Hypothalamus (tissue), 51 donors: ENCODE data around the gene TYK2.
"Not testable (repeated sequence)": the region's sequence is repeated elsewhere in the genome, so short reads cannot be mapped to it uniquely, and the experiment has no call there.

Source experiments
- DNase-seq, 51 donors: peaks; one replicate each; lab custom pipeline; 2025; lab: John Stamatoyannopoulos, UW

Gene TYK2

GRCh38 chr19:10408511-10409283, 28.3 kb upstream of the TYK2 start:
- peak in 23 of 51 donors; percentile 4 to 51 (median 26) for DNase-seq

- no peak for DNase-seq
Measured at GRCh38 chr19:10407096-10407495, 26.7 kb upstream of the TYK2 start.

- DNase-seq: no peak
Measured at GRCh38 chr19:10406191-10406590, 25.8 kb upstream of the TYK2 start.

GRCh38 chr19:10404888-10405820, 24.8 kb upstream of the TYK2 start:
- peak in 1 of 51 donors; percentile 36 for DNase-seq

GRCh38 chr19:10403137-10404021, 23.0 kb upstream of the TYK2 start, which contains the start of gene CDC37:
Gene CDC37, minus strand, starts transcription at chr19:10403542. Its CDS starts 63 bp downstream, at chr19:10403479.
- peak; percentile 51 to 98 (median 93) for DNase-seq

GRCh38 chr19:10402441-10403038, 22.2 kb upstream of the TYK2 start:
- DNase-seq: no peak

- DNase-seq: peak in 1 of 51 donors; percentile 21
Measured at GRCh38 chr19:10399878-10400277, 19.5 kb upstream of the TYK2 start.

GRCh38 chr19:10399340-10399739, 19.0 kb upstream of the TYK2 start:
- not testable (repeated sequence) for DNase-seq

- DNase-seq: no peak
Measured at GRCh38 chr19:10398819-10399218, 18.4 kb upstream of the TYK2 start.

- DNase-seq: no peak
Measured at GRCh38 chr19:10395917-10396316, 15.5 kb upstream of the TYK2 start.

- DNase-seq: no peak
Measured at GRCh38 chr19:10395436-10395835, 15.1 kb upstream of the TYK2 start.

GRCh38 chr19:10395003-10395402, 14.6 kb upstream of the TYK2 start:
- DNase-seq: no peak

- DNase-seq: no peak
Measured at GRCh38 chr19:10393137-10393536, 12.8 kb upstream of the TYK2 start.

- DNase-seq: no peak
Measured at GRCh38 chr19:10392120-10392519, 11.7 kb upstream of the TYK2 start.

GRCh38 chr19:10390652-10391286, 10.4 kb upstream of the TYK2 start:
- peak in 35 of 51 donors; percentile 1 to 70 (median 30) for DNase-seq

GRCh38 chr19:10389863-10390262, 9.5 kb upstream of the TYK2 start:
- DNase-seq: no peak

- peak in 48 of 51 donors; percentile 14 to 97 (median 64) for DNase-seq
Measured at GRCh38 chr19:10388957-10389356, 8.6 kb upstream of the TYK2 start.

- DNase-seq: no peak
Measured at GRCh38 chr19:10384580-10384979, 4.2 kb upstream of the TYK2 start.

GRCh38 chr19:10383223-10383499, 2.8 kb upstream of the TYK2 start:
- DNase-seq: not testable (repeated sequence)

- DNase-seq: no peak
Measured at GRCh38 chr19:10379880-10380312, 476 bp downstream of the TYK2 start.
